ENCODE results near the gene NHSL1. TPM values are rescaled to one million over a fixed set of nuclear protein-coding genes. Genes with fewer than 3 reads are reported as not detected.

NHSL1 gene
- total and polyA plus RNA-seq, 9 donors = 0.84 to 7.1 (median 2.6) TPM

DNA sequence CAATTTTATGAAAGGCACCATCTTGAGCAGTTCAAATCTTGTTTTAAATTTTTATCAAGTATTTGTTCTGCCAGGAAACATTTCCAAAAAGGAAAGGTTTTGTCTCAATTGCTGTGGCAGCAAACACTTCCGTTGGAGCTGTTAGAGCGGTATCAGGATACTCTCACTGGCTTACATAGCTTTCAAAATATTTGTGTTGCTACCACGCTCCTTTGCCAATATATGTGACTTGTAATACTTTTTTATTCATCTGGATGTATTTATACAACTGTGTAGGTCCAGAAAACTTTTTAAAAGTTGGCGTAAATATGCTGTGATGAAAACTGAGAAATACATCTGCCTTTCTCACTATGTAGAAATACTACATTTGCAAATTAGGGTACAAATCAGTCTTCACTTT, 37.8 kb upstream of the NHSL1 start:
- DNase-seq = no peak
- intact Hi-C loops (cut with DNase I) = no loop called here
- Histone ChIP-seq H3K4me3 (no peak overlapping the region), H3K27me3 (no peaks in the 10 kb centered on the region), H3K9me3 (no peaks in the 10 kb centered on the region), H3K4me1 (ENCODE audit: insufficient read depth) (peaks cover 6% of the 10 kb centered on the region), H3K27ac (no peak overlapping the region), H3K36me3 (no peaks in the 10 kb centered on the region)
- WGBS, 3 donors = 13 to 25% (median 14%) methylated on average over 4 of the region's 4 CpGs
- TF ChIP-seq, protein P1, sequence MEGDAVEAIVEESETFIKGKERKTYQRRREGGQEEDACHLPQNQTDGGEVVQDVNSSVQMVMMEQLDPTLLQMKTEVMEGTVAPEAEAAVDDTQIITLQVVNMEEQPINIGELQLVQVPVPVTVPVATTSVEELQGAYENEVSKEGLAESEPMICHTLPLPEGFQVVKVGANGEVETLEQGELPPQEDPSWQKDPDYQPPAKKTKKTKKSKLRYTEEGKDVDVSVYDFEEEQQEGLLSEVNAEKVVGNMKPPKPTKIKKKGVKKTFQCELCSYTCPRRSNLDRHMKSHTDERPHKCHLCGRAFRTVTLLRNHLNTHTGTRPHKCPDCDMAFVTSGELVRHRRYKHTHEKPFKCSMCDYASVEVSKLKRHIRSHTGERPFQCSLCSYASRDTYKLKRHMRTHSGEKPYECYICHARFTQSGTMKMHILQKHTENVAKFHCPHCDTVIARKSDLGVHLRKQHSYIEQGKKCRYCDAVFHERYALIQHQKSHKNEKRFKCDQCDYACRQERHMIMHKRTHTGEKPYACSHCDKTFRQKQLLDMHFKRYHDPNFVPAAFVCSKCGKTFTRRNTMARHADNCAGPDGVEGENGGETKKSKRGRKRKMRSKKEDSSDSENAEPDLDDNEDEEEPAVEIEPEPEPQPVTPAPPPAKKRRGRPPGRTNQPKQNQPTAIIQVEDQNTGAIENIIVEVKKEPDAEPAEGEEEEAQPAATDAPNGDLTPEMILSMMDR (IDR thresholded peaks at IDR 0.05) = no peak
- no peak for TF ChIP-seq POLR2A (IDR thresholded peaks at IDR 0.05)
- no peak for TF ChIP-seq EP300 (IDR thresholded peaks at IDR 0.05)

DNA sequence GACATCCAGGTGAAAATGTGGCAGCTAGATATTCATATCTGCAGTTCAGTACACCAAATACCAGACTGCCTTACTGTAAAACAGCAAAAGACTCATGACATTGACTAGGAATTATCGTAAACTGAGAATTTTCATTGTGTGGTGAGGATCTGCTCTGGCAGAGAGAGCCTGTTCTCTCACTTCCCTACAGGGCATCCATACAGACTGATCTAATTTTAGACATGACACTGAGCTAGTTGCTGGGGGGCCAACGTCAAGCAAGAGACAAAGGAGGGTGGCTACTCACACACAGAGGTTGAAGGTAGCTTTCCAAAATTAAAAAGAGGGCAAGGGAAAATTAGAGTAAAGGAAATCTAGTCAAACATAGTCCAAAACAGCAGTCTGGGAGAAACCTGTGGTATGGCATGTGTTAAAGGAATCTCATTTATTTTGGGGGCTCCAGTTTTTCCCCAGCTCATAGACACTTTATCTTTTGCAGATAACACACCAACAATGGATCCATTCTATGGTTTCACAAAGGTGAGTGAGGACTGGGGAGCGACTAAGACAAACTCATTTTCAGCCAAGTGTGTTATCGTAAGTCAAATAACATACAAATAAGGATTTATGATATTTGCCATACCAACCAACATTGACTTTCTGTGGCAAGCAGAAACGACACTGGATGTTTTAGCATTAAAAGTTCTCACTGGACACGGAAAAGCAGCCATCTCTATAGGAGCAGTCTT, 36.6 kb upstream of the NHSL1 start:
- WGBS, 3 donors = 90 to 91% (median 91%) methylated on average over 6 of the region's 6 CpGs
- Histone ChIP-seq H3K9me3 (no peaks in the 10 kb centered on the region), H3K27me3 (no peaks in the 10 kb centered on the region), H3K27ac (no peak overlapping the region), H3K4me3 (no peak overlapping the region), H3K4me1 (ENCODE audit: insufficient read depth) (peaks cover 6% of the 10 kb centered on the region), H3K36me3 (no peaks in the 10 kb centered on the region)
- DNase-seq = no peak
- TF ChIP-seq POLR2A (IDR thresholded peaks at IDR 0.05) (no peak), EP300 (IDR thresholded peaks at IDR 0.05) (no peak)
- TF ChIP-seq, protein P1 (IDR thresholded peaks at IDR 0.05) = no peak
- intact Hi-C loops (cut with DNase I) = no loop called here

DNA sequence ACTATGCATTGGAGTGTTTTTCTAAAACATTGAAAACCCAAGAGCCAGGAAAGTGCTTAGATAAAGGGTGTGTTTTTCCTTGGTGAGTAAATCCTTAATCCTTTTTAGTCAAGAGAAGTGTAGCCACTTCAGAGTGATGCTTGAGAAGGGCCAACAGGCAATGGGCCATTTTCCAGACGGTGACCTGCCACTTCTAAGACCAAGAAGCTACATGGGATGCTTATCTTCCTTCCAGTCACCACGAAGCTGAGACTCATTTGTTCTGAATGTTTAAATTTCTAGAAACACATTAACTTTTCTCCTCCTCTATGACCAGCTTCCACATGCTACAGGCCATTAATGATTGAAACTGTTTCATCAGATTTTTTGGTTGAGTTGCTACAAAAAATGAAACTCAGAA, 34.4 kb upstream of the NHSL1 start:
- intact Hi-C loops (cut with DNase I) = no loop called here
- DNase-seq = no peak
- 88 to 92% (median 91%) methylated on average over 2 of the region's 2 CpGs for WGBS, 3 donors

DNA sequence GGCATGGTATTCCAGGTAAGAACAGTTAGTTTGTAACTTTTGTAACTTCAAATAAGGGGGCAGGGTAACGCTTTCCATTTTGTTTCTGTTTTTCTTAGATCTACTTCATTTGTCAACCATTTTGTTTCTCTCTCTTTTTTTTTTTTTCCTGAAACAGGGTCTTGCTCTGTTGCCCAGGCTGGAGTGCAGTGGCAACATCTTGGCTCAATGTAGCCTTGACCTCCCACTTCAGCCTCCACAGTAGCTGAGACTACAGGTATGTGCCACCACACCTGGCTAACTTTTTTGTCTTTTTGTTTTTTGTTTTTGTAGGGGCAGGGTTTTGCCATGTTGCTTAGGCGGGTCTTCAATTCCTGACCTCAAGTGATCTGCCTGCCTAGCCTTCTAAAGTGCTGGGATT, 32.1 kb upstream of the NHSL1 start:
- intact Hi-C loops (cut with DNase I) = no loop called here
- WGBS, 3 donors = 95 to 99% (median 98%) methylated on average over 2 of the region's 2 CpGs
- no peak for DNase-seq
- Histone ChIP-seq H3K27ac (no peak overlapping the region), H3K27me3 (no peaks in the 10 kb centered on the region), H3K9me3 (no peaks in the 10 kb centered on the region), H3K4me1 (ENCODE audit: insufficient read depth) (no peaks in the 10 kb centered on the region), H3K36me3 (no peaks in the 10 kb centered on the region), H3K4me3 (no peak overlapping the region)
- no peak for TF ChIP-seq EP300 (IDR thresholded peaks at IDR 0.05)
- TF ChIP-seq POLR2A (IDR thresholded peaks at IDR 0.05) = no peak
- TF ChIP-seq, protein P1 (IDR thresholded peaks at IDR 0.05) = no peak

More for the DNA sequence above, 34.4 kb upstream of the NHSL1 start:
- H3K9me3 ChIP-seq = no peaks in the 10 kb centered on the region
- H3K27ac ChIP-seq = no peak overlapping the region
- H3K4me3 ChIP-seq = no peak overlapping the region
- no peak for TF ChIP-seq EP300 (IDR thresholded peaks at IDR 0.05)
- TF ChIP-seq, protein P1 (IDR thresholded peaks at IDR 0.05) = no peak
- TF ChIP-seq POLR2A (IDR thresholded peaks at IDR 0.05) = no peak
- no peaks in the 10 kb centered on the region for H3K27me3 ChIP-seq
- H3K36me3 ChIP-seq = no peaks in the 10 kb centered on the region
- peaks cover 6% of the 10 kb centered on the region for H3K4me1 ChIP-seq (ENCODE audit: insufficient read depth)

All from ovary (tissue), 9 donors.